HepG2 (cell line): ENCODE measurements around the gene PNO1. TPM values are rescaled to one million over a fixed set of nuclear protein-coding genes. Genes with fewer than 3 reads are reported as not detected.
A peak's percentile ranks its signal among the peaks of the same experiment; 100 is the strongest.

Experiments
- DMAP1 ChIP-seq: IDR thresholded peaks from 2 replicates; pipeline ENCODE4 v1.6.1; 2016
- FOSL2 ChIP-seq: sonication (generic); formaldehyde crosslinking; IDR thresholded peaks from 2 replicates; pipeline ENCODE4 v1.4.0; 2020; ENCODE audit warnings: missing genetic modification reagents
- KAT8 ChIP-seq: IDR thresholded peaks from 2 replicates; pipeline ENCODE4 v1.6.1; 2016; ENCODE audit warnings: missing genetic modification reagents, missing compliant biosample characterization
- RBFOX2 ChIP-seq: fragments of 200-400 bp; formaldehyde crosslinking; IDR thresholded peaks from 2 replicates; pipeline ENCODE4 v1.6.1; 2017; ENCODE audit warnings: low read depth, mild to moderate bottlenecking, low read length
- RFX1 ChIP-seq: fragments of 450-650 bp; IDR thresholded peaks from 2 replicates; pipeline ENCODE4 v1.6.1; 2017
- SNAPC2 ChIP-seq: sonication (generic); formaldehyde crosslinking; IDR thresholded peaks from 2 replicates; pipeline ENCODE4 v1.8.1; 2022; ENCODE audit warnings: mild to moderate bottlenecking, missing genetic modification reagents
- TEAD3 ChIP-seq: optimal IDR thresholded peaks from 2 replicates; pipeline ENCODE3; 2016; ENCODE audit warnings: borderline replicate concordance
- ZMYM4 ChIP-seq: sonication (generic); formaldehyde crosslinking; IDR thresholded peaks from 2 replicates; pipeline ENCODE4 v1.8.1; 2023; ENCODE audit warnings: mild to moderate bottlenecking, missing genetic modification reagents
- ZNF143 ChIP-seq: sonication (generic); formaldehyde crosslinking; IDR thresholded peaks from 2 replicates; pipeline ENCODE4 v1.4.0; 2020; ENCODE audit warnings: missing genetic modification reagents
- ZNF292 ChIP-seq: sonication (generic); formaldehyde crosslinking; IDR thresholded peaks from 2 replicates; pipeline ENCODE4 v1.8.1; 2022; ENCODE audit warnings: mild to moderate bottlenecking, low read depth, missing genetic modification reagents, borderline replicate concordance
- ZNF335 ChIP-seq: sonication (generic); formaldehyde crosslinking; IDR thresholded peaks from 2 replicates; pipeline ENCODE4 v1.4.0; 2020; ENCODE audit warnings: missing genetic modification reagents
- ZNF614 ChIP-seq: IDR thresholded peaks from 2 replicates; pipeline ENCODE4 v1.6.1; 2018; ENCODE audit warnings: missing biosample characterization, missing genetic modification reagents, inconsistent platforms, borderline replicate concordance
- ZNF761 ChIP-seq: sonication (generic); formaldehyde crosslinking; conservative IDR thresholded peaks from 2 replicates; pipeline ENCODE4 v1.4.0; 2020; ENCODE audit warnings: mild to moderate bottlenecking, missing genetic modification reagents
- ZNF792 ChIP-seq: IDR thresholded peaks from 2 replicates; pipeline ENCODE4 v1.6.1; 2016
- polyA plus RNA-seq, 8 experiments: library from polyadenylated mRNA; depleted of rRNA in 3 of 8; stranded (reverse) in 7 of 8; unstranded in 1 of 8; fragments of >200 nt; fragmentation: Illumina TruSeq in 4 of 8; extraction: Trizol in 4 of 8; gene quantifications; 2 replicates each; pipeline versions ENCODE4 v1.2.1 to v1.2.3, GENCODE V29; 2011 to 2016; ENCODE audit warnings: low read depth in 4 of 8, missing spikeins in 1 of 8, mixed read lengths in 1 of 8; ENCODE audit not compliant: insufficient read depth in 1 of 8
- total RNA-seq, 5 experiments: library from RNA; depleted of rRNA; stranded (reverse); fragments of >200 nt; fragmentation: Illumina TruSeq; extraction: Trizol; gene quantifications; 2 replicates each; pipeline ENCODE4 v1.2.3, GENCODE V29; 2016; ENCODE audit warnings: low read depth in 1 of 5
- TF ChIP-seq, protein P1 (sequence below), 2 experiments: sonication (generic) in 1 of 2; formaldehyde crosslinking in 1 of 2; IDR thresholded peaks; 2 replicates each; pipeline versions ENCODE4 v1.4.0 to v1.6.1; 2018 to 2020; ENCODE audit warnings: missing genetic modification reagents in 2 of 2, borderline replicate concordance in 1 of 2, low read depth in 1 of 2, mild to moderate bottlenecking in 1 of 2, missing biosample characterization in 1 of 2
- TF ChIP-seq, protein P2 (sequence below): IDR thresholded peaks from 2 replicates; pipeline ENCODE4 v1.6.1; 2016; ENCODE audit warnings: low read depth
- TF ChIP-seq, protein P3 (sequence below): sonication (generic); formaldehyde crosslinking; IDR thresholded peaks from 2 replicates; pipeline ENCODE4 v1.4.0; 2020; ENCODE audit warnings: missing genetic modification reagents
- TF ChIP-seq, protein P4 (sequence below): sonication (generic); formaldehyde crosslinking; IDR thresholded peaks from 2 replicates; pipeline ENCODE4 v1.5.0; 2020; ENCODE audit warnings: mild to moderate bottlenecking, missing genetic modification reagents, borderline replicate concordance

The PNO1 gene
- total and polyA plus RNA-seq, 2 of the 13 experiments (the other 11 are each of a cell fraction or from before 2014, with no cell fraction given) = 12.8 to 48.5 TPM

DNA sequence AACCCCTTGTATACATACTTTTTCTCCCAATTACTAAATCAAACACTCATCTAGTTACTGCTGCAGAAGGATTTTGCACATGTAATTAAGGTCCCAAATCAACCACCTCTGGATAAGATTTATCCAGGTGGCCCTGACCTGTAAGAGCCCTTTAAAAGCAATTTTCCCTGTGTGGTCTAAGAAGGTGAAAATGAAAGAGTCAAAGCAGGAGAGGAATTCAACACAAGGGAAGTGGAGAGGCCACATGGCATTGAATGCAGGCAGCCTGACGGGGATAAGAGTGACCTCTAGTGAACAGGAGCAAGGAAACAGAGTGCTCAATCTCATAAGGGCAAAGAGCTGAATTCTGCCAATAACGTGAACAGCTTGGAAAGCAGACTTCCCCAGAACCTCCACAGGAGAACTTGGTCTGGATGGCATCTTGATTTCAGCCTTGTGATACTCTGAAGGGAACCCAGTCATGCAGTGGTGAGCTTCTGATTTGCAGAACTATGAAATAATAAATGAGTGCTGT lies 67.5 kb downstream of the PNO1 start (continued):
- 0 out of 2 replicates have a peak, but pooled peaks have one; percentile 23 for TF ChIP-seq FOSL2 (CRISPR knock-in tag)
- peak; percentile 54; the same call in 1 of the 2 replicates for TF ChIP-seq DMAP1 (CRISPR knock-in tag)
- TF ChIP-seq ZNF761 (CRISPR knock-in tag) = 0 out of 2 replicates have a peak, but pooled peaks have one; percentile 74
- TF ChIP-seq, protein P1, sequence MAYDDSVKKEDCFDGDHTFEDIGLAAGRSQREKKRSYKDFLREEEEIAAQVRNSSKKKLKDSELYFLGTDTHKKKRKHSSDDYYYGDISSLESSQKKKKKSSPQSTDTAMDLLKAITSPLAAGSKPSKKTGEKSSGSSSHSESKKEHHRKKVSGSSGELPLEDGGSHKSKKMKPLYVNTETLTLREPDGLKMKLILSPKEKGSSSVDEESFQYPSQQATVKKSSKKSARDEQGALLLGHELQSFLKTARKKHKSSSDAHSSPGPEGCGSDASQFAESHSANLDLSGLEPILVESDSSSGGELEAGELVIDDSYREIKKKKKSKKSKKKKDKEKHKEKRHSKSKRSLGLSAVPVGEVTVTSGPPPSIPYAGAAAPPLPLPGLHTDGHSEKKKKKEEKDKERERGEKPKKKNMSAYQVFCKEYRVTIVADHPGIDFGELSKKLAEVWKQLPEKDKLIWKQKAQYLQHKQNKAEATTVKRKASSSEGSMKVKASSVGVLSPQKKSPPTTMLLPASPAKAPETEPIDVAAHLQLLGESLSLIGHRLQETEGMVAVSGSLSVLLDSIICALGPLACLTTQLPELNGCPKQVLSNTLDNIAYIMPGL (CRISPR knock-in tag; IDR thresholded peaks at IDR 0.05; ENCODE audit: borderline replicate concordance in 1 of 2, low read depth in 1 of 2) = peak in 1 of 2 experiments; percentile 78; a peak in 2 of 4 replicates
- peak; percentile 49; the same call in 1 of the 2 replicates for TF ChIP-seq KAT8
- TF ChIP-seq RFX1 = no peak
- no peak for TF ChIP-seq ZNF143 (CRISPR knock-in tag)
- TF ChIP-seq, protein P2, sequence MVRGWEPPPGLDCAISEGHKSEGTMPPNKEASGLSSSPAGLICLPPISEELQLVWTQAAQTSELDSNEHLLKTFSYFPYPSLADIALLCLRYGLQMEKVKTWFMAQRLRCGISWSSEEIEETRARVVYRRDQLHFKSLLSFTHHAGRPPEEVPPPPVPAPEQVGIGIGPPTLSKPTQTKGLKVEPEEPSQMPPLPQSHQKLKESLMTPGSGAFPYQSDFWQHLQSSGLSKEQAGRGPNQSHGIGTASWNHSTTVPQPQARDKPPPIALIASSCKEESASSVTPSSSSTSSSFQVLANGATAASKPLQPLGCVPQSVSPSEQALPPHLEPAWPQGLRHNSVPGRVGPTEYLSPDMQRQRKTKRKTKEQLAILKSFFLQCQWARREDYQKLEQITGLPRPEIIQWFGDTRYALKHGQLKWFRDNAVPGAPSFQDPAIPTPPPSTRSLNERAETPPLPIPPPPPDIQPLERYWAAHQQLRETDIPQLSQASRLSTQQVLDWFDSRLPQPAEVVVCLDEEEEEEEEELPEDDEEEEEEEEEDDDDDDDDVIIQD (CRISPR knock-in tag) = peak; percentile 71
- TF ChIP-seq ZMYM4 = 0 out of 2 replicates have a peak, but pooled peaks have one; percentile 45
- TF ChIP-seq ZNF614 (CRISPR knock-in tag) = peak; percentile 23; the same call in 1 of the 2 replicates
- 0 out of 2 replicates have a peak, but pooled peaks have one; percentile 38 for TF ChIP-seq SNAPC2 (CRISPR knock-in tag)
- peak; percentile 39 for TF ChIP-seq TEAD3
- TF ChIP-seq, protein P3, sequence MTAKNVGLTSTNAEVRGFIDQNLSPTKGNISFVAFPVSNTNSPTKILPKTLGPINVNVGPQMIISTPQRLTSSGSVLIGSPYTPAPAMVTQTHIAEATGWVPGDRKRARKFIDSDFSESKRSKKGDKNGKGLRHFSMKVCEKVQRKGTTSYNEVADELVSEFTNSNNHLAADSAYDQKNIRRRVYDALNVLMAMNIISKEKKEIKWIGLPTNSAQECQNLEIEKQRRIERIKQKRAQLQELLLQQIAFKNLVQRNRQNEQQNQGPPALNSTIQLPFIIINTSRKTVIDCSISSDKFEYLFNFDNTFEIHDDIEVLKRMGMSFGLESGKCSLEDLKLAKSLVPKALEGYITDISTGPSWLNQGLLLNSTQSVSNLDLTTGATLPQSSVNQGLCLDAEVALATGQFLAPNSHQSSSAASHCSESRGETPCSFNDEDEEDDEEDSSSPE (CRISPR knock-in tag) = no peak
- TF ChIP-seq ZNF292 (CRISPR knock-in tag) = peak; percentile 64; the same call in 1 of the 2 replicates
- no peak for TF ChIP-seq RBFOX2
- TF ChIP-seq, protein P4, sequence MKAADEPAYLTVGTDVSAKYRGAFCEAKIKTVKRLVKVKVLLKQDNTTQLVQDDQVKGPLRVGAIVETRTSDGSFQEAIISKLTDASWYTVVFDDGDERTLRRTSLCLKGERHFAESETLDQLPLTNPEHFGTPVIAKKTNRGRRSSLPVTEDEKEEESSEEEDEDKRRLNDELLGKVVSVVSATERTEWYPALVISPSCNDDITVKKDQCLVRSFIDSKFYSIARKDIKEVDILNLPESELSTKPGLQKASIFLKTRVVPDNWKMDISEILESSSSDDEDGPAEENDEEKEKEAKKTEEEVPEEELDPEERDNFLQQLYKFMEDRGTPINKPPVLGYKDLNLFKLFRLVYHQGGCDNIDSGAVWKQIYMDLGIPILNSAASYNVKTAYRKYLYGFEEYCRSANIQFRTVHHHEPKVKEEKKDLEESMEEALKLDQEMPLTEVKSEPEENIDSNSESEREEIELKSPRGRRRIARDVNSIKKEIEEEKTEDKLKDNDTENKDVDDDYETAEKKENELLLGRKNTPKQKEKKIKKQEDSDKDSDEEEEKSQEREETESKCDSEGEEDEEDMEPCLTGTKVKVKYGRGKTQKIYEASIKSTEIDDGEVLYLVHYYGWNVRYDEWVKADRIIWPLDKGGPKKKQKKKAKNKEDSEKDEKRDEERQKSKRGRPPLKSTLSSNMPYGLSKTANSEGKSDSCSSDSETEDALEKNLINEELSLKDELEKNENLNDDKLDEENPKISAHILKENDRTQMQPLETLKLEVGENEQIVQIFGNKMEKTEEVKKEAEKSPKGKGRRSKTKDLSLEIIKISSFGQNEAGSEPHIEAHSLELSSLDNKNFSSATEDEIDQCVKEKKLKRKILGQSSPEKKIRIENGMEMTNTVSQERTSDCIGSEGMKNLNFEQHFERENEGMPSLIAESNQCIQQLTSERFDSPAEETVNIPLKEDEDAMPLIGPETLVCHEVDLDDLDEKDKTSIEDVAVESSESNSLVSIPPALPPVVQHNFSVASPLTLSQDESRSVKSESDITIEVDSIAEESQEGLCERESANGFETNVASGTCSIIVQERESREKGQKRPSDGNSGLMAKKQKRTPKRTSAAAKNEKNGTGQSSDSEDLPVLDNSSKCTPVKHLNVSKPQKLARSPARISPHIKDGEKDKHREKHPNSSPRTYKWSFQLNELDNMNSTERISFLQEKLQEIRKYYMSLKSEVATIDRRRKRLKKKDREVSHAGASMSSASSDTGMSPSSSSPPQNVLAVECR (CRISPR knock-in tag) = no peak; the same call in 1 of the 2 replicates
- peak; percentile 90 for TF ChIP-seq ZNF335 (CRISPR knock-in tag)
- TF ChIP-seq ZNF792 (CRISPR knock-in tag) = 0 out of 2 replicates have a peak, but pooled peaks have one; percentile 27
